HCT116 (cell line): Measurements from ENCODE around the gene HRH2.

Source experiments
- CTCF ChIP-seq, 3 experiments: fragments of 200-600 bp in 1 of 3; sonication (generic) in 1 of 3; IDR thresholded peaks in 2 of 3; conservative IDR thresholded peaks in 1 of 3; 2 replicates each; pipeline ENCODE4 v1.5.1; 2012 to 2017; ENCODE audit warnings: low read depth in 2 of 3, low read length in 2 of 3, antibody characterized with exemption in 1 of 3, borderline replicate concordance in 1 of 3, control low read depth in 1 of 3, mild to moderate bottlenecking in 1 of 3, mixed read lengths in 1 of 3, mixed run types in 1 of 3, moderate library complexity in 1 of 3; ENCODE audit not compliant: insufficient read depth in 1 of 3
- POLR2A ChIP-seq: IDR thresholded peaks from 2 replicates; pipeline ENCODE4 v1.7.0; 2011; ENCODE audit warnings: borderline replicate concordance; ENCODE audit not compliant: insufficient read depth, insufficient read length; ENCODE audit errors: extremely low read depth

GRCh38 chr5:175678074-175678473, 20.2 kb downstream of the HRH2 start:
- TF ChIP-seq CTCF (IDR thresholded peaks at IDR 0.05 in 2 of 3, conservative IDR thresholded peaks at IDR 0.05 in 1 of 3; ENCODE audit: borderline replicate concordance in 1 of 3, insufficient read depth in 1 of 3, low read depth in 2 of 3, low read length in 2 of 3): no peak
- TF ChIP-seq POLR2A: no peak
